Ishikawa (cell line): ENCODE data around the gene TET1.

Experiments used
- CEBPB ChIP-seq: IDR thresholded peaks from 2 replicates; pipeline ENCODE4 v1.6.1; 2012
- CREB1 ChIP-seq: IDR thresholded peaks from 2 replicates; pipeline ENCODE4 v1.6.1; 2012; ENCODE audit warnings: low read depth
- EGR1 ChIP-seq: IDR thresholded peaks from 2 replicates; pipeline ENCODE4 v1.6.1; 2012
- EP300 ChIP-seq: IDR thresholded peaks from 2 replicates; pipeline ENCODE4 v1.6.1; 2012; ENCODE audit warnings: borderline replicate concordance
- FOXM1 ChIP-seq: IDR thresholded peaks from 2 replicates; pipeline ENCODE4 v1.6.1; 2012; ENCODE audit warnings: low read depth, borderline replicate concordance
- MAX ChIP-seq: IDR thresholded peaks from 2 replicates; pipeline ENCODE4 v1.6.1; 2012
- NFIC ChIP-seq: IDR thresholded peaks from 2 replicates; pipeline ENCODE4 v1.6.1; 2012
- RAD21 ChIP-seq: IDR thresholded peaks from 2 replicates; pipeline ENCODE4 v1.6.1; 2012; ENCODE audit warnings: low read depth
- REST ChIP-seq: IDR thresholded peaks from 2 replicates; pipeline ENCODE4 v1.6.1; 2012; ENCODE audit warnings: low read depth, mild to moderate bottlenecking
- TAF1 ChIP-seq: IDR thresholded peaks from 2 replicates; pipeline ENCODE4 v1.6.1; 2012; ENCODE audit warnings: low read depth, mild to moderate bottlenecking
- TCF12 ChIP-seq: IDR thresholded peaks from 2 replicates; pipeline ENCODE4 v1.6.1; 2012; ENCODE audit warnings: low read depth
- TEAD4 ChIP-seq: IDR thresholded peaks from 2 replicates; pipeline ENCODE4 v1.6.1; 2012
- USF1 ChIP-seq: IDR thresholded peaks from 2 replicates; pipeline ENCODE4 v1.6.1; 2012
- YY1 ChIP-seq: IDR thresholded peaks from 2 replicates; pipeline ENCODE4 v1.6.1; 2012; ENCODE audit warnings: low read depth
- ZBTB7A ChIP-seq: IDR thresholded peaks from 2 replicates; pipeline ENCODE4 v1.6.1; 2012; ENCODE audit warnings: low read depth

The TET1 gene

GRCh38 chr10:68574051-68574450 lies 13.9 kb downstream of the TET1 start:
- TF ChIP-seq TEAD4 (no peak), USF1 (no peak), TAF1 (no peak), ZBTB7A (no peak), CEBPB (no peak), EP300 (no peak), REST (no peak)

- no peak for TF ChIP-seq TAF1
- no peak for TF ChIP-seq YY1
- no peak for TF ChIP-seq TCF12
- no peak for TF ChIP-seq REST
- TF ChIP-seq MAX, result no peak
- TF ChIP-seq EP300, result no peak
- TF ChIP-seq CEBPB, result no peak
- TF ChIP-seq NFIC, result no peak
These were observed 16.0 kb downstream of the TET1 start for GRCh38 chr10:68576118-68576517.

DNA sequence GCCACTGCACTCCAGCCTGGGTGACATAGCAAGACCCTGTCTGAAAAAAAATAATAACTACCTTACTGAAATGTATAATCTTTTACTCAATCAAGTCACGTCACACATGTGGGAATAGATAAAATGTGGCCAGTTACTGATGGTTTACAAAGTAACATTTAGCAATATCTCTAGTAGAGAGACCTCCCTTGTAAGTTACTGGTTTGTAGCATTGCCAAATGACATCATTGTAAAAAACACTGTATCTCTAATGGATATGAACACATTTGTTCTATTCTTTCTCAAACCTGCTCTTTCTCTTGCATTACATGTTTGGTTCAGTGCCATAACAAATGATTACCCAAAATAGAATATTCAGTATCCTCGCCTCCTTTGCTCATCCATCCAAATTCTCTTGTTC lies 18.8 kb downstream of the TET1 start:
- no peak for TF ChIP-seq EGR1
- TF ChIP-seq EP300, result no peak
- no peak for TF ChIP-seq MAX

DNA sequence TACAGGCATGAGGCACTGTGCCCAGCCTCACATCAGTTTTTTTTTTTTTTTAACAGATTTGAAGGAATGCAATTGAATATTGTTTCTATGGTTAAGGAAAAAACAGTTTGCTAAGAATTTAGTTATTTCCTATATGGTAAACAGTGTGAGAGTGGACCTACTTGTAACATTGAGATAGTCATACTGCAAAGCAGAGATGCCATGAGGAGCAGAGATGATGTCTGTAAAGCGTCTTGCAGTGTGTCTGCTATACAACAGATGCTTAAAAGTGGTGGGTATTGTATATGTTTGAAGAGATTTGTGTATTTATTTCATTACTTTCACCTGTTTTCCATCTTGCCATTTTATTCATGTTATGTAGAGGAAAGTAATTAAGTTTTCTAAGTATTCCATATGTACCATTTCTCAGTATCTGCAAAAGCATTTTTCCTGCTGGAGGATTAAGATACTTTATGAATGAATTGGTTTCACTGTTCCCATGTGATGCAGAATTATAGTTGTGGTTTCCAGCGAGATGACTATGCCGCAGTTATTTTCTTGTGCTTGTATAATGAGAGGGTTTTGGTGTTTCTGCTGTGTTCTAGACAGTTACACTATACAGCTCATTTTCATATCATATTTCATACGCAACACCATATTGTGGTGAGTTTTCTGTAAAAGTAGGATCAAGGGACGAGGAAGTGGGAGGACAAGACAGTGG lies 26.6 kb downstream of the TET1 start:
- no peak for TF ChIP-seq USF1
- TF ChIP-seq TAF1, result no peak
- TF ChIP-seq FOXM1, result no peak
- no peak for TF ChIP-seq TCF12
- TF ChIP-seq MAX, result no peak
- no peak for TF ChIP-seq CREB1
- no peak for TF ChIP-seq TEAD4
- no peak for TF ChIP-seq NFIC
- TF ChIP-seq REST, result no peak
- no peak for TF ChIP-seq RAD21

DNA sequence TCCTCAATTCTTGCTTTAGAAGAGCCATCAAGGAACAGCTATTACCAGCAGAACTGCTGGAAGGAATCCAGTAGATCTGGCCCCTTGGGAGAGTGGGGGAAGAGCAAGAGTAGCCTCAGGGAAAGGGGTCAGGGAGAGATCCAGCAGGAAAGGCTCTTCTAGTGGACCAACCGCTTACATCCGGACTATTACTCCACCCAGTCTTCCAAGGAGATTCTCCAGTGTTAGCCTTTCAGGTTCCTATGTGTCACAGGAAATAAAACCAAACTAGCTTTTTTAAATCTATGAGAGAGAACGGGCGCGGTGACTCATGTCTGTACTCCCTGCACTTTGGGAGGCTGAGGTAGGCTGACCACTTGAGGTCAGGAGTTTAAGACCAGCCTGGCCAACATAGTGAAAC lies 34.3 kb downstream of the TET1 start:
- TF ChIP-seq REST, result no peak
- no peak for TF ChIP-seq ZBTB7A
- TF ChIP-seq EGR1, result no peak
- no peak for TF ChIP-seq MAX
- TF ChIP-seq RAD21, result no peak
